ENCODE results near the gene LSAMP. TPM values are rescaled to one million over a fixed set of nuclear protein-coding genes. Genes with fewer than 3 reads are reported as not detected.

The LSAMP gene
- total RNA-seq, 1 donor from 2014 or later = 16.4 TPM

- Histone ChIP-seq H3K27me3 (ENCODE audit: insufficient read depth, low read length) (no peaks in the 10 kb centered on the region), H3K79me2 (ENCODE audit: insufficient read depth, low read length) (peaks cover 5% of the 10 kb centered on the region), H3K9ac (ENCODE audit: low read length) (peak overlapping the region; percentile 59), H3K4me2 (ENCODE audit: low read length) (peak overlapping the region; percentile 39), H3K4me1 (ENCODE audit: insufficient read depth, low read length) (peaks cover 46% of the 10 kb centered on the region), H3K27ac (ENCODE audit: low read depth, low read length) (peak overlapping the region; percentile 95), H3K4me3 (ENCODE audit: insufficient read depth, low read depth, low read length) (no peak overlapping the region), H4K20me1 (ENCODE audit: insufficient read depth, low read length) (no peaks in the 10 kb centered on the region), H3K36me3 (ENCODE audit: insufficient read depth, low read length) (no peaks in the 10 kb centered on the region), H2AFZ (ENCODE audit: low read depth, low read length) (no peak overlapping the region), H3K9me3 (ENCODE audit: insufficient read depth, low read depth, low read length) (no peaks in the 10 kb centered on the region)
- TF ChIP-seq EZH2 (IDR thresholded peaks at IDR 0.05; ENCODE audit: insufficient read depth, low read length) = no peak
- TF ChIP-seq, protein P1, sequence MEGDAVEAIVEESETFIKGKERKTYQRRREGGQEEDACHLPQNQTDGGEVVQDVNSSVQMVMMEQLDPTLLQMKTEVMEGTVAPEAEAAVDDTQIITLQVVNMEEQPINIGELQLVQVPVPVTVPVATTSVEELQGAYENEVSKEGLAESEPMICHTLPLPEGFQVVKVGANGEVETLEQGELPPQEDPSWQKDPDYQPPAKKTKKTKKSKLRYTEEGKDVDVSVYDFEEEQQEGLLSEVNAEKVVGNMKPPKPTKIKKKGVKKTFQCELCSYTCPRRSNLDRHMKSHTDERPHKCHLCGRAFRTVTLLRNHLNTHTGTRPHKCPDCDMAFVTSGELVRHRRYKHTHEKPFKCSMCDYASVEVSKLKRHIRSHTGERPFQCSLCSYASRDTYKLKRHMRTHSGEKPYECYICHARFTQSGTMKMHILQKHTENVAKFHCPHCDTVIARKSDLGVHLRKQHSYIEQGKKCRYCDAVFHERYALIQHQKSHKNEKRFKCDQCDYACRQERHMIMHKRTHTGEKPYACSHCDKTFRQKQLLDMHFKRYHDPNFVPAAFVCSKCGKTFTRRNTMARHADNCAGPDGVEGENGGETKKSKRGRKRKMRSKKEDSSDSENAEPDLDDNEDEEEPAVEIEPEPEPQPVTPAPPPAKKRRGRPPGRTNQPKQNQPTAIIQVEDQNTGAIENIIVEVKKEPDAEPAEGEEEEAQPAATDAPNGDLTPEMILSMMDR (IDR thresholded peaks at IDR 0.05; ENCODE audit: insufficient read depth, low read depth, low read length) = no peak
- Mint-ChIP-seq H3K9me3 (ENCODE audit: unreplicated experiment) (peaks cover 7% of the 10 kb centered on the region), H3K36me3 (ENCODE audit: low read depth, unreplicated experiment) (peaks cover 2% of the 10 kb centered on the region), H3K27ac (ENCODE audit: unreplicated experiment) (peak overlapping the region; percentile 96), H3K27me3 (ENCODE audit: low read depth, unreplicated experiment) (no peaks in the 10 kb centered on the region), H3K4me3 (ENCODE audit: unreplicated experiment) (peak overlapping the region; percentile 52), H3K4me1 (ENCODE audit: low read depth, unreplicated experiment) (peaks cover 54% of the 10 kb centered on the region)
- DNase-seq (ENCODE audit: low read depth) = peak; percentile 100
- FAIRE-seq = peak; percentile 80
These were observed 654.5 kb downstream of the LSAMP start for GRCh38 chr3:115790759-115791158.

- Mint-ChIP-seq H3K9me3 (ENCODE audit: unreplicated experiment) (no peaks in the 10 kb centered on the region), H3K27me3 (ENCODE audit: low read depth, unreplicated experiment) (no peaks in the 10 kb centered on the region), H3K27ac (ENCODE audit: unreplicated experiment) (peak overlapping the region; percentile 96), H3K4me1 (ENCODE audit: low read depth, unreplicated experiment) (peaks cover 53% of the 10 kb centered on the region), H3K4me3 (ENCODE audit: unreplicated experiment) (no peak overlapping the region), H3K36me3 (ENCODE audit: low read depth, unreplicated experiment) (no peaks in the 10 kb centered on the region)
- peaks cover 5% of the 10 kb centered on the region for H3K79me2 ChIP-seq (ENCODE audit: insufficient read depth, low read length)
- H3K4me1 ChIP-seq (ENCODE audit: insufficient read depth, low read length) = peaks cover 56% of the 10 kb centered on the region
- H2AFZ ChIP-seq (ENCODE audit: low read depth, low read length) = no peak overlapping the region
- H3K27me3 ChIP-seq (ENCODE audit: insufficient read depth, low read length) = no peaks in the 10 kb centered on the region
- no peak overlapping the region for H3K4me3 ChIP-seq (ENCODE audit: insufficient read depth, low read depth, low read length)
- H3K9me3 ChIP-seq (ENCODE audit: insufficient read depth, low read depth, low read length) = no peaks in the 10 kb centered on the region
- peak overlapping the region; percentile 80 for H3K4me2 ChIP-seq (ENCODE audit: low read length)
- no peaks in the 10 kb centered on the region for H3K36me3 ChIP-seq (ENCODE audit: insufficient read depth, low read length)
- peak overlapping the region; percentile 95 for H3K27ac ChIP-seq (ENCODE audit: low read depth, low read length)
- DNase-seq (ENCODE audit: low read depth) (no peak), FAIRE-seq (no peak)
- no peaks in the 10 kb centered on the region for H4K20me1 ChIP-seq (ENCODE audit: insufficient read depth, low read length)
- peak overlapping the region; percentile 59 for H3K9ac ChIP-seq (ENCODE audit: low read length)
- no peak for TF ChIP-seq EZH2 (IDR thresholded peaks at IDR 0.05; ENCODE audit: insufficient read depth, low read length)
- TF ChIP-seq, protein P1 (IDR thresholded peaks at IDR 0.05; ENCODE audit: insufficient read depth, low read depth, low read length) = no peak
These were observed 655.8 kb downstream of the LSAMP start for GRCh38 chr3:115789481-115789880.

- H3K9me3 ChIP-seq (ENCODE audit: insufficient read depth, low read depth, low read length) = no peaks in the 10 kb centered on the region
- H4K20me1 ChIP-seq (ENCODE audit: insufficient read depth, low read length) = no peaks in the 10 kb centered on the region
- FAIRE-seq = peak; percentile 92
- H3K4me3 ChIP-seq (ENCODE audit: insufficient read depth, low read depth, low read length) = no peak overlapping the region
- Mint-ChIP-seq H3K4me3 (ENCODE audit: unreplicated experiment) (peak overlapping the region; percentile 27), H3K36me3 (ENCODE audit: low read depth, unreplicated experiment) (no peaks in the 10 kb centered on the region), H3K27me3 (ENCODE audit: low read depth, unreplicated experiment) (no peaks in the 10 kb centered on the region), H3K4me1 (ENCODE audit: low read depth, unreplicated experiment) (peaks cover 50% of the 10 kb centered on the region), H3K9me3 (ENCODE audit: unreplicated experiment) (no peaks in the 10 kb centered on the region), H3K27ac (ENCODE audit: unreplicated experiment) (peak overlapping the region; percentile 96)
- peaks cover 56% of the 10 kb centered on the region for H3K4me1 ChIP-seq (ENCODE audit: insufficient read depth, low read length)
- peak overlapping the region; percentile 84 for H3K9ac ChIP-seq (ENCODE audit: low read length)
- H3K27ac ChIP-seq (ENCODE audit: low read depth, low read length) = peak overlapping the region; percentile 95
- H3K27me3 ChIP-seq (ENCODE audit: insufficient read depth, low read length) = no peaks in the 10 kb centered on the region
- no peak overlapping the region for H2AFZ ChIP-seq (ENCODE audit: low read depth, low read length)
- DNase-seq (ENCODE audit: low read depth) = peak; percentile 100
- H3K79me2 ChIP-seq (ENCODE audit: insufficient read depth, low read length) = peaks cover 5% of the 10 kb centered on the region
- H3K36me3 ChIP-seq (ENCODE audit: insufficient read depth, low read length) = no peaks in the 10 kb centered on the region
- peak overlapping the region; percentile 80 for H3K4me2 ChIP-seq (ENCODE audit: low read length)
- TF ChIP-seq, protein P1 (IDR thresholded peaks at IDR 0.05; ENCODE audit: insufficient read depth, low read depth, low read length) = no peak
- no peak for TF ChIP-seq EZH2 (IDR thresholded peaks at IDR 0.05; ENCODE audit: insufficient read depth, low read length)
These were observed 656.3 kb downstream of the LSAMP start for GRCh38 chr3:115788921-115789470.

All from astrocyte (in vitro differentiated cells and primary cell).